NCI-H748 treated with DMSO at 0.1 percent for 48 hours (cell line): ENCODE results near the gene ABCA7.

Source experiments
- DNase-seq: peaks from one replicate; lab custom pipeline; 2025; lab: John Stamatoyannopoulos, UW

Gene ABCA7

GRCh38 chr19:1040476-1041271 is 767 bp downstream of the ABCA7 start:
- peak; percentile 70 for DNase-seq

GRCh38 chr19:1041272-1041834 is 1.4 kb downstream of the ABCA7 start:
- no peak for DNase-seq

- no peak for DNase-seq
These were observed 2.2 kb downstream of the ABCA7 start for GRCh38 chr19:1041835-1042685.

GRCh38 chr19:1042689-1043511 is 3.0 kb downstream of the ABCA7 start:
- no peak for DNase-seq

GRCh38 chr19:1045247-1045603 is 5.3 kb downstream of the ABCA7 start:
- DNase-seq, result no peak

- DNase-seq, result no peak
These were observed 6.3 kb downstream of the ABCA7 start for GRCh38 chr19:1046117-1046626.

GRCh38 chr19:1046836-1047695 is 7.2 kb downstream of the ABCA7 start:
- no peak for DNase-seq

- DNase-seq, result no peak
These were observed 7.8 kb downstream of the ABCA7 start for GRCh38 chr19:1047696-1048147.

- DNase-seq, result no peak
These were observed 9.2 kb downstream of the ABCA7 start for GRCh38 chr19:1049106-1049505.

- DNase-seq, result no peak
These were observed 9.9 kb downstream of the ABCA7 start for GRCh38 chr19:1049800-1050199.

- no peak for DNase-seq
These were observed 11.3 kb downstream of the ABCA7 start for GRCh38 chr19:1050989-1051788.

GRCh38 chr19:1051791-1052190 is 11.9 kb downstream of the ABCA7 start:
- no peak for DNase-seq

GRCh38 chr19:1052349-1052975 is 12.6 kb downstream of the ABCA7 start:
- no peak for DNase-seq

GRCh38 chr19:1053176-1054101 is 13.5 kb downstream of the ABCA7 start:
- DNase-seq, result no peak

- DNase-seq, result no peak
These were observed 14.5 kb downstream of the ABCA7 start for GRCh38 chr19:1054102-1055027.

- no peak for DNase-seq
These were observed 15.1 kb downstream of the ABCA7 start for GRCh38 chr19:1055028-1055425.
